SK-N-SH treated with all-trans-retinoic acid at 6 μM for 48 hours (cell line): ENCODE results near the gene SUSD4.

Experiments
- CSRNP3 ChIP-seq: fragments of 250-450 bp; sonication (Bioruptor Pico); IDR thresholded peaks from 2 replicates; pipeline ENCODE4 v1.5.1; 2021; ENCODE audit warnings: mild to moderate bottlenecking, moderate library complexity
- SNAI2 ChIP-seq: fragments of 250-450 bp; sonication (Bioruptor Pico); IDR thresholded peaks from 2 replicates; pipeline ENCODE4 v1.5.0; 2020; ENCODE audit warnings: mild to moderate bottlenecking, moderate library complexity
- ZFP30 ChIP-seq: fragments of 450-650 bp; formaldehyde crosslinking; IDR thresholded peaks from 2 replicates; pipeline ENCODE4 v1.5.0; 2022; ENCODE audit warnings: mild to moderate bottlenecking, moderate library complexity

GRCh38 chr1:223246476-223247112 lies 117.4 kb downstream of the SUSD4 start:
- TF ChIP-seq ZFP30 (no peak), SNAI2 (CRISPR knock-in tag) (no peak), CSRNP3 (no peak)
